T-helper 22 cell (primary cell): ENCODE results near the gene ECE1.
"Not testable (repeated sequence)": the region's sequence is repeated elsewhere in the genome, so short reads cannot be mapped to it uniquely, and the experiment has no call there.

Experiments
- DNase-seq: peaks from one replicate; pipeline ENCODE4 v3.0.0-alpha.2; 2020; ENCODE audit warnings: low read depth

Gene ECE1

DNA sequence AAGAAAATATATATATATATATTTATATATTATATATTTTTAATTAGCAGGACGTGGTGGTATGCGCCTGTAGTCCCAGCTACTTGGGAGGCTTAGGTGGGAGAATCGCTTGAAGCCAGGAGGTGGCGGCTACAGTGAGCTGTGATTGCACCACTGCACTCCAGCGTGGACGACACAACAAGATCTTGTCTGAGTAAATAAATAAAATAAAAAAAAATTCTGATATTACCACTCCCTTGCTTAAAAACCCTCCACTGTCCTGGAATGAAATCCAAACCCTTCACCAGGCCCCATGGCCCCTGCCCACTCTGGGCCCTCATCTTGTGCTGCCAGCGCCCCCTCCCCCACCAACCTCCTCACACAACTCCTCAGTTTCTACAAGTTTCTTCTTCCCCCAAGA is 1.7 kb upstream of the ECE1 start:
- DNase-seq: no peak

DNA sequence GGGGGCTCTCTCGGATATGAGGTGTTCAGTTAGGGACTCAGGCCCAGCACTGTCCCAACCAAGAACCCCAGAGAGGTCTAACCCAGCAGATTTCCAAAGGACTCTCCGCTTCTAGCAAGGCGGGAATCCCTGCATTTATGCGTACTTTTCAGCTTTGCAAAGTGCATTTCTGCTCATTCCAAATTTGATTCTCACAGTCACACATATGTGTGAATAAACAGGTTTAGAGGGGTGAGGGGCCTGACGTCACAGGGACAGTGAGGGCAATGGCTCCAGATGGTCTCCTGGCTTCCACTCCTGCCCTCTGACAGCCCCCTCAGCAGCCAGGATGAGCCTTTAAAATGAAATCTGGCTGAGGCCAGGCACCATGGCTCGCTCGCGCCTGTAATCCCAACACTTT is 921 bp upstream of the ECE1 start:
- DNase-seq: no peak

DNA sequence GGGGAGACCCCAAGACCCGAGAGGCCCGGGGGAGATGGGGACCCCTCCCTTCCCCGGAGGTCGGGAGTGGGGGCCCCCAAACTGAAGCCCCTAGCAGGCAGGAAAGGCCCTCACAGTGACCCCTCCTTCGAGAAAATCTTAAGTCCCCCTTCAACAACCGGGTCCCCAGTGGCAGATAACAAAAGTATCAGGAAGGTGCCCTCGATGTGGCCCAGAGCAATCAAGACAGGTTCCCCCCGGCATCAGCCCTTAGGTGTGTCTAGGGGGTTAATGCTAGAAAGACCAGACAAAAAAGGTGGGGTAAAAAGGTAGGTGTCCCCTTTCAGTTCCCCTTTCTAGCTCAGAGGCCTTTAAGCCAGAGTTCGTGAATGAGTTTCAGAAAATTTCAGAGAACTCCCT is 282 bp upstream of the ECE1 start:
- DNase-seq: no peak

DNA sequence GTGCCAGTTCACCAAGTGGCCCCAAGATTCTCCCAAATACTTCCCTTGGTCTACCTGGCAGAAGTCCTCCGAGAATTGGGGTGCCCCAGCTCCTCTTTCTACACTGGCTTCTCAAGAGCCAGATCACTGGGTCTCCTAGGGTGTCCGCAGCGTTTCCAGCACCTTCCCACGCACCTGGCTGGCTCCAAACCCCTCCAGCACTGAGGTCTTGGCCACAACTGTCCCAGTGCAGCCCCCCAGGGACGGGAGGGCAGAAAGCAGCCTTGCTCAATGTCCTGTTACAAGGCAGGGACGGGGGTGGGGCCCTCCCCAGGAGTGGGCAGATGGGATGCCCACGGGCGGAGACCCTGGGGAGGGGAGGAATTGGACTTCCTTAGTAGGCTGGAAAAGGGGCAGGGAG is 1.1 kb downstream of the ECE1 start:
- DNase-seq: no peak

DNA sequence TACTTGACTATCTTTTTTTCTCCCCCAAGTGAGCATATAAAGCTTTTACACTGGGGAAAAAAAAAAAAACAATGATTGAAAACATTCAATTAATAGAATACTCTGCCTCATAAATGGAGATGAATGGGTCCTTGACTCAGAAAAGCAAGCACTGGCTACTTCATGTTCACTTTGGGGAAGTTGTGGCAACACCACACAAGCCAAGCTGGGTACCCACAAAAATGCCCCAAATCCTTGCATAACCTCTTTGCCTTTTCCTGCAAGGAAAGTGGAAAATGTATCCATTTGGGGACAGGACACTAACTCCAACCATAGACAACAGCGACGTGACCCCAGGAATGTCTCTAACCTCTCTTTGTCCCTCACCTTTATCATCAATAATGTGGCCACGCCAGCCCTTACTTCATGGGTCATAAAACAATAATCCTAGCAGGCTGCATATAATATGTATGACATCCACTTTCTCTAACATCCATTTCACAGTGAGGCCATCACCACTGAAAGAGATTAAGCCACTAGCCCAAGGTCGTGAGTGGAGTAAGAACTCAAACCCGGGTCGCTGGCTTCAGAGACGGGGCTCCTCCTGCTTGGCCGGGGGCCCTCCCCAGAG is 2.3 kb downstream of the ECE1 start:
- DNase-seq: no peak

DNA sequence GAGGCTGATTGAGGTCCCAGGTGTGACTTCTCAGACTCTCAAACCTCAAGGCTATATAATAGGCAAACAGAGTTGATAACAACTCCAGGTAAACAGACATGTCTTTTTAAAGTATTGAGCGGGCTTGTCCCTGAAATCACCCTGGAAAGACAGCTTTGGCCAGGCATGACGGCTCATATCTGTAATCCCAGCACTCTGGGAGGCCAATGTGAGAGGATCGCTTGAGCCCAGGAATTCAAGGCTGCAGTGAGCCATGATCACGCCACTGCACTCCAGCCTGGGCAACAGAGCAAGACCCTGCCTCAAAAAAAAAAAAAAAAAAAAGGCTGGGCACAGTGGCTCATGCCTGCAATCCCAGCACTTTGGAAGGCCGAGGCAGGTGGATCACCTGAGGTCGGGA is 4.9 kb downstream of the ECE1 start:
- not testable (repeated sequence) for DNase-seq

DNA sequence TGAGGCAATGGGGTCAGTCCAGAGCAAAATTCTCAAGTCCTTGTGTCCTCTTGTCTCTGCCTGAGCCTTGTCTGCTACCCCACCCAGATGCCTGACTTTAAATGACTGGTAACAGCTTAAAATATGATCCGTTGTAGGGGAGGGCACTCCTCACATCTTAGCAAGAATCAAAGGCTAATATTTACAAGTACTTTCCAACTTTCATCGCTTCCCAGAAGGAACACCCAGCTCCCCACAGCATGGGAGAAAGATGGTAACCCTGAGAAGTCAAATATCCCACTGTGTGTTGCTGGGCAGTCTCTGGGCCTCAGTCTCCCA is 5.2 kb downstream of the ECE1 start:
- no peak for DNase-seq

DNA sequence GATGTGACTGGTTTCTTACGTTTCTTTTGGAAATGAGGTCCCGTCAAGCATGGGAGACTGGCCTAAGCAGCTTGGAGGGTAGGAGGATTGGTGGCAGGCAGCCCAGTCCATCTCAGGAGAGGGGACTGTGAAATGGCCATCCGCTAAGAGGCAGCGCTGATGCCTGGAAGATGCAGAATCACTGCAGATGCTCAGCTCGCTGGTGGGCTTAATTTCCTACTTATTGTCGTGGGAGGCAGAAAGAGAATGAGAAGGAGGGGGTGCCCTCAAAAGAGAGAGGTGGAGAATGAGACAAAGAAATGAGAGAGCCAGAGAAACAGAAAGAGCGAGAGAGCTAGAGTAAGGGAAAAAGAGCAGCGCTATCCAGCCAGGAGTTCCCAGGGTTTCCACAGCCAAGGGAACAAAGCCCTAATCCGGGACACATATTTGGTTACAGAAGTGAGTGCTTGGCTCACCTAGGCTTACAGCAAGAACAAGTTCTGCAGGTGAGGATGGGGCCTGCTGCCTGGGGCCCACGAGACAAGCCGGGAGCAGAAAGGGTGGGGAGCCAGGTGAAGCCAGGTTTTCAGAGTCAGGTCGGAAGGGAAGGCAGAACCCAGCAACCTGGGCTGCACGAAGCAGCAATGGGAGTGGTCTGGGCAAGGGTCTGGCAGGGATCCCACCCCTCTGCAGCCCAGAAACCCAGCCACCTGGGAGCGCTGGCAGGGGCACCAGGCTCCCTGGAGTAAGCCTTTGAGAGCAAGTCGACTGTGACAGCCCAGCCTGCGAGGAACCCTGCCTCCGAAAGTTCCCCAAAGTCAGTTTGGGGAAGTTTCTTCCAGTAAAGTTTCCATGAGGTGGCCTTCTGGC is 5.8 kb downstream of the ECE1 start:
- no peak for DNase-seq

DNA sequence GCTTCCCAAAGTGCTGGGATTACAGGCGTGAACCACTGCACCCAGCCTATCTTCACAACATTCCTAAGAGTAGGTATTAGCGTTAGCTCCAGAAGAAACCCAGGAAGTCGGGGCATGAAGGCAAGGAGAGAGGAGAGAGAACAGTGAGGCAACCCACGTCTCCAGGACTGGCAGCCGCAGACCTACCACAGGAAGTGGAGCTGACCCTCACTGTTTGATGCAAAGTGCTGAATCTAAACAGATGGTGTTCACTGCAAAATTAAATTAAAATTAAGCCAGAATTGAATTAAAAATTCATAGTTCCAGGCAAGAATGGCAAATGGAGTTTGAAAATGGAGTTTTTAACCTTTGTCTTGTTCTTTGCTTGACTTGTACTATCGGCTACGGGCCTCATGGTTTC is 6.7 kb downstream of the ECE1 start:
- DNase-seq: no peak

DNA sequence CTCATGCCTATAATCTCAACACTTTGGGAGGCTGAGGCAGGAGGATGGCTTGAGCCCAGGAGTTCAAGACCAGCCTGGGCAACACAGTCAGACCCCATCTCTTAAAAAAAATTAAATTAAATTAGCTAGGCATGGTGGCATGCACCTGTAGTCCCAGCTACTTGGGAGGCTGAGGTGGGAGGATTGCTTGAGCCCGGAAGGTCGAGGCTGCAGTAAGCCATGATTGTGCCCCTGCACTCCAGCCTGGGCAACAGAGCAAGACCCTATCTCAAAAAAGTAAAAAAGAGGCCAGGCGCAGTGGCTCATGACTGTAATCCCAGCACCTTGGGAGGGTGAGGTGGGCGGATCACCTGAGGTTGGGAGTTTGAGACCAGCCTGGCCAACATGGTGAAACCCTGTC is 8.2 kb downstream of the ECE1 start:
- DNase-seq: not testable (repeated sequence)

DNA sequence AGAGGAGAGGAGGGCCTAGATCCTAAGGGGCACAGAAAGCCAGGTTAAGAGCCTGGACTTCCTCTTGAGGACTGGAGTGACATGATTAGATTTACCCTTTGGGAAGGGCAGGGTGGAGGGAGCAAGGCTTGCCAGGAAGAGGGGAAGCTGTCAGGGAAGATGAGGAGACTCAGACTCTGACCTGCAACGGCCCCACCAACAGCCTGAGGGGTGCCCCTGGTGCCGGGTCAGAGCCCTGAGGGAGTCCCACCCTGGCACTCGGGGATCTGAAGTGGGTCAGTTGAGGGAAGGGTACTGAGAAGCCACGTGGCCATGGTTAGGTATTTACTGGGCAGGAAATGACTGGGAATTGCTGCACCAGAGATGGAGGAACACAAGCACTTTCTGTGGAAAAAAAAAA is 9.8 kb downstream of the ECE1 start:
- DNase-seq: no peak

DNA sequence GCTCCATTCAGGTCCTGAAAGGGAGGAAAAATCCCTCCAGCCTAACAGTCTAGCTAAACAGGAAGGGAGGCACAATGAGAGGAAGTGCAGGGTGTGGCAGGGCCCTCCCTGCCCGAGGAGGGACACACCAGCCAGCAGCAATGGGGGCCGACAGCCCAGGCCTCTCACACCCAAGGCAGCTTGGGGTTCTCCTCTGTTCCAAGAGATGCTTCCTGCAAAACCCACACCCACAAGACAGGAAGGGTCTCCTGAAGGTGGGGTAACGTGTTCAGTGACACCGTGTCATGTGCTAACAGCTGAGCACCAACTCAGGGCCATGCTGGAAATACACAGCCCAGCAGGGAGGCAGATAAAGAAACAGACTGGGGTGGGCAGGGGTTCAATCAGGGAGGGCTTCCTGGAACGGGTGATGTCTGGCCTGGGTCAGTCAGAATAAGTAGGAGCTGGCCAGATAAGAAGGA is 10.2 kb downstream of the ECE1 start:
- no peak for DNase-seq

DNA sequence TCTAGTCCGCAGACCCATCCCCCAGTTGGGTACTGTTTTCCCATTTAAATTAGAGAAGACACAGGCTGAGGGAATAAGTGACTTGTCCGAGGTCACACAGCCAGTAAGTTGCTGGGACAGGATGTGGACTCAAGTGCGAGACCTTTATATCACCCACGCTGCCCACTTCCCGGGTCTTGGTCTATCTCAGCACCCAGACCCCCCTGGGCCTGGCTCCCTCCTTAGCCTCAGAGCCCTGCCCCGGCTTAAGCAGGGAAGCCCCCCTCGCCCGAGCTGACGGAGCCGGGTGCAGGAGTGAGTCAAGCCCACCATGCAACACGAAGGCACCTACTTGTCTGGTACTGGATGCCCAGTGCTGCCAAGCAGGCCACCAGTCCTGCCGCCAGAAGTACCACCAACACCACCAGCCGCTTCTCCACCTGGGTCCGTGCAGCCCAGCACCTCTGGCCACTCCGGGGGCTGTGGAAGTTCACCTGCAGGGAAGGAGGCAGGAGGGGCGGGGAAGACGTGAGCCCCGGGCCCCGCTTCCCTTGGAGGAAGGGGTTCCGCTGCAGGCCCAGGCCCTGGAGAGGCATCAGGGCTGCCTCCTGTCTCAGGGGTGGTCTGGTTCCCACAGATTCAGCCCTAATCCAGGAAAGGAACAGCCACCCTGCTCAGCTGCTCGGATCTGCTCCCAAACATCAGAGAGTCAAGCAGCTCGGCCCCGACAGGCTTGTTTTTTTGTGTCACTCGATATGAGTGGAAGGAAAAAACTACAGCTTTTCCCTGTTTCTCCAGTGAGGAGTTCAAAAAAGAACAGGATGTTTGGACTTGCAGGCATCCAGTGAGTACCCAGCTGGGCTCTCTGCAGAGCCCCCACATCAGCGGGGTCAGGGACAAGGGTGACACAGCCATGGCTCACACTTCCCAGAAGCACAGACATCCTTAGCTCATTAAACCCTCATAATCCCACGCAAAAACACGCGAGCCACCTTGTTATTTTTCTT is 11.1 kb downstream of the ECE1 start:
- no peak for DNase-seq

DNA sequence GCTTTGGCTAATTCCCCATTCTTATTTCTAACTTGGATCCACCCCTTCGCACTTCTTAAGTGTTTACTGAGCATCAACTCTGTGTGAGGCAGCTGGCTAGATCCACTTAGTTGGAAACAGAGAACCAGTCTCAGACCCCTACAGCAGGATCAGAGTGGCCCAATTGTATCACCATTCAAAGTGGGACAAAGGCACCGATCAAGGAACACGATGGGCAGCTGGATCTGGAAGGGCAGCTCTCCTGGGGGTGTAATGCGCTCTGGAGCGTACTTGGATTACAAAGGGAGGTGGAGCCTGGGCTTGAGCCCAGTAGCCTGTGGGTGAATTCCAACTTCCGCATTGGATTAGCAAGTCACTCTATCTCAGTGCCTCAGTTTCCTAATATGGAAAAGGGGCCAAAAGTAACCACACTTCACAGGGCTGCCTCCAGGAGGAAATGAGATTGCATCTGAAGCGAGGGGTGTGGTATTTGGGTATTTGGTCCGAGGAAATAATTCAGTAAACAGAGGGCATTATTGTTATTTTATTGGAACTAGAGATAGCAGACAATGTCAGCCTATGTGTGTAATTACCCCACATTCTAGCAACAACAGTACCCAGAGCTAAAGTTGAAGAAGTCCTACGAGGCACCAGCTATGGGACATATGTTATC is 11.9 kb downstream of the ECE1 start:
- no peak for DNase-seq

DNA sequence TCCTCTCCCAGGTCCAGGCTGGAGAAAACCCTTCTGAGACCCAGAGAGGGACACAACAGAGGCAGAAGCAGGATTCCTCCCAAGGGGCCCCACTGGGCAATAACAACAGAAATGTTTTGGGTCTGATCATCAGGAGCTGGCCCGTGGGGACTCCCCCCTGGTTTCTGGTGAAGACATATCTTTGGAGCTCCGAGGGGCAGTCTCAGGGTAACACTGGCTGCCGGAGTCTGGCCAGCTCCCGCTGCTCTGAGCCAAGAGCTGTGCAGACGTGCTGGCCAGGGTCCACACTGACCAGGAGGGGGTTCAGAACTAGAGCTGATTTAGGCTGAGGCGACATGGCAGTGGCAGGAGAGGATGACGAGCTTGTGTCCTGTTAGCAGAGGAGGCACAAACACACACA is 13.1 kb downstream of the ECE1 start:
- no peak for DNase-seq

DNA sequence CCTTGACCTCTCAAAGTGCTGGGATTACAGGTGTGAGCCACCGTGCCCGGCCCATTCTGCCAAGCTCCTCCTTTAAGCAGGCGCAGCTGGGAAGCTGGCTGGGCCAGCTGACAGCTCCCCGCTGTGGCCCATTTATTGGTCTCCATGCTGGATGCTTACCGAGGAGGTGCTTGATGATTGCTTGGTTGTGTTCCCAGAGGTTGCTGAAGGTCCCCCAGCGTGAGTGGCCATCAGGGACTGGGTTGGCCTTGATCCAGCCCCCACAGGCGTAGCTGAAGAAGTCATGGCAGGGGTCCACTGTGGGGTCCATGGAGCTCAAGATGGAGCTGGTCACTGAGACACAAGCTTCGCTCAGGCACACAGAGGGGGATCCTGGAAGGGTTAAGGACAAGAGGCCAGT is 17.7 kb downstream of the ECE1 start:
- no peak for DNase-seq

DNA sequence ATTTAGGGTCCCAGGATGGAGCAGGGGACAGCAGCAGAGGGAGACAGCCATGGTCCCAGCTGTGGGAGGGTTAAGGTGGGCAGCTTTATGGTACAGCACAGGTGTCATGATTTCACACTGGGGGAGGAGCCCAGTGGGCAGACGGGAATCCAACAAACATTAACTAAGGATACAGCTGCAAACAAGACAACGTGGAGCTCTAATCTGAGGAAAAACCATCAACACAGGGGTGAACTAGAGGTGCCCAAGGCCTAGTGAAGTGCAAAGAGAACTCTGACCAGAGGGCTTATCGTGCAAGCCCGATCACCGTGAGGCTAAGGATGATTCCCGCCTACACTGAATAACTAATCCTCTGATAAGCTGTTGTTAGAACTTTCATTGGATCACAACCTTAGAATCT is 18.7 kb downstream of the ECE1 start:
- no peak for DNase-seq

DNA sequence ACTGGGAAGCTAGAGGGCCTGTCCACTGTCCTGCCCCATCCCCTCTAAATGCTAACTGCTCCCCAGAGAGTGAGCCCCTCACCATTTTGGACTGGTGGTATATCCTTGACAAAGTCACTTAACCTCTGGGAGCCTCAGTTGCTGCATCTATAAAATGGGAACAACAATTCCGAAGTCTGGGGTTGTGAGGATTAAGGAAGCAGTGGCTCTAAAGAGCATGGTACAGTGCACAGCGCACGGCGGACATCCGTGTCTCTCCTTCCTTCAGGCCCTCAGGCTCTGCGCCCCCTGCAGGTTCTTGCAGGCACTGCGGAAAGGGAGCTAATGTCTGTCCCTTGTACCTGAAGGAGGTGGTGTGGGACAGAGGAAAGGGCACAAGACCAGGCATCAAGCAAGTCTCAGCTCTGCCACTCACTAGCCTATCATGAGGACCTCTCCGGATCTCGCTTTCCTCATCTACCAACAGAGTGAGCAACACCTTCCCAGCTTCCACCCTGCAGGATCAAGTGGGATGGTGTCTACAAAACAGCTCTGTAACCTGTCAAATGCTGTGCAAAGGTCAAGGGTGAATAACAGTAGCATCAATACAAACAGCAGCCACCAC is 20.1 kb downstream of the ECE1 start:
- peak; percentile 51 for DNase-seq

DNA sequence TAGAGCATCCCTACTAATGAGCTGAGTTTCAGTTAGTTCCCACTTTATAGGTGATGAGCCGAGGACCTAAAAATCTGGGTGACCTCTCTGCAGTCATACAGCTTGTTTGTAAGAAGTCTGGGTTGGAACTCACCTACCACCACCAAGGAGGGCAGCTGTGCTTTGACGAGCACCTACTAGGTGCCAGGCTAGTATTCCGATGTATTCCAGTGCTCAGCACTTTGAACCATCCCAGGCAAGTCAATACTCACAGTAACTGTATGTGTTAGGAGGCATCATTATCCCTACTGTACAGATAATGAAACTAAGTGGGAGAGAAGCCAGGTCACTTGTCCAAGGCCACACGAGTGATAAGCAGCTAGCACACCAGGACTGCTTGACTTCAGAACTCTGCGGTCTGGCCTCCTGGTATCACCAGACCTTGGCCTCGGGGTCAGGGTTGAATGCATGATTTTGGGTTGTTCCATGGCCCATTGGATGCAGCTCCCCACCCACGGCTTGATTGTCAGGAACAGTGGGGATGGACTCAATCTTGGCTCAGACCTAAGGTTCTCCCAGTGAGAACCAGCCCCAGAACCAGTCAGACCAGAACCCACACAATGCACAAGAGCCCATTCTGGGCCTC is 20.7 kb downstream of the ECE1 start:
- DNase-seq: no peak

DNA sequence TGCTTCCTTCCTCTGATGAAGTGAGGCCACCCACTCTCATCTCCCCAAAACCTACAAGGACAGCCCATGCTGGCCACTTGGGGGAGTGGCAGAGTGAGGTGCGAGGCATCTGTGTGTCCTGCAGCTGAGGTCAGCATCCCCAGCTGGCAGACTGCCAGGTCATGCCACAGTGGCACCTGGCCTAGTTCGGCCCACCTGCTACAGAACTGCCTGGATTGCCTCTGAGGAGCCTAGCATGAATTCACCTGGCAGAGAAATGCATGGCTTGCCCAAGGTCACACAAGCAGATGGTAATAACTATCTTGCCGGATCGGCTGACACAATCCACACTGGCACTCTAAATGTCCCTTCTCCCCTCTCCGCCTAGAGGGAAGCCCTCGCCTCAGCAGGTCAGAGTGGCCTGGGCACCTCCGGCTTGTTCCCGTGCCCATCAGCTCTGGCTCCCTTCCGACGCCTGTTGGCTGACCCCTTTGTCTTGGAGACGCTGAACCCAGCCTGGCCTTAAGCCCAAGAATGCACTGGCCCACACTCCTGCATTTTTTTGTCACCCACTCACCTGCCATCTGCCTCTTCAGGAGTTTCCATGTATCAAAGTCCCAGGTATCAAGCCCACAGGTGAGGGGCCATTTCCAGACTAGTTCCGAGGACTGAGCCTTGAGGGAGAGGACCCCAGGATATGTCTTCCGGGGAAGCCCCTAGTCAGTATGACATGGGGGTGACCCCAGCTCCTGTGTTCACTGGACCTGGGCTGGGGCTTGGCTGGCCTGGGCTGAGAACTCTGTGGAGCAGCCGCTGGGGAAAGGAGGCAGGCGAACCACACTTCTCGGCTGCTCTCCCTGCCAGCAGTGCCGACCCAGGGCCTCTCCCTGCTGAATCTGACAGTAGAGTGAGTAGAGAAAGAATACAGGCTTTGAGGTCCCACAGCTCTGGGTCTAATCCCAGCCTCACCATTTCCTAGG is 21.7 kb downstream of the ECE1 start:
- no peak for DNase-seq
